Measurements from ENCODE around the gene DDOST. TPM values are rescaled to one million over a fixed set of nuclear protein-coding genes. Genes with fewer than 3 reads are reported as not detected.

DDOST gene
- total RNA-seq, 5 donors from 2014 or later (not counting 1 experiment from before 2014, with no cell fraction given): 106 to 145 (median 124) TPM

DNA sequence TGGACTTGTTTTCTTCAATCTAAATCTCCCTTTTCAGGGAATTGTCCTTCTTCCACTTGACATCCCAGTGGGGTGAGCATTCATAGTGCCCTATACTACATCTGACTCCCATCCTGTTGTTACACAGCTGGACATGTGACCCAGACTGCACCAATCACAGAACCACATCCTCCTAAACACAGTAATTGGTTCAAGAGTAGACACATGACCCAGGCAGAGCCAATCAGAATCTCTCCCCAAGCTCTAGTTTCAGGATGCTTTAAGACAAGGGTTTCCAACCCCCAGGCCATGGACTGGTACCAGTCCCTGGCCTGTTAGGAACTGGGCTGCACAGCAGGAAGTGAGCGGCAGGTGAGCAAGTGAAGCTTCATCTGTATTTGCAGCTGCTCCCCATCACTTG lies 5.6 kb upstream of the DDOST start:
- Mint-ChIP-seq H3K9me3 (no peaks in the 10 kb centered on the region), H3K4me1 (peaks cover 11 to 22% (median 15%) of the 10 kb centered on the region in 3 donors), H3K27ac (no peak overlapping the region), H3K27me3 (no peaks in the 10 kb centered on the region), H3K36me3 (no peaks in the 10 kb centered on the region), H3K4me3 (no peak overlapping the region)
- no peak overlapping the region for H3K27ac ChIP-seq (ENCODE audit: low read length)
- no peaks in the 10 kb centered on the region for H3K36me3 ChIP-seq (ENCODE audit: control insufficient read depth in 2 of 2, extremely low read depth in 1 of 2, insufficient read depth in 1 of 2, low read length in 1 of 2)
- H3K4me1 ChIP-seq (ENCODE audit: control insufficient read depth in 1 of 2, extremely low read depth in 1 of 2, insufficient read depth in 2 of 2, low read length in 2 of 2): peaks cover 0 to 9% of the 10 kb centered on the region in 2 experiments
- H3K9me3 ChIP-seq: no peaks in the 10 kb centered on the region
- peak in 2 of 4 experiments; percentile 52 to 65 for ATAC-seq (replicated peaks in 1 of 4)
- peaks cover 0 to 7% of the 10 kb centered on the region in 2 experiments for H3K27me3 ChIP-seq (replicated peaks in 1 of 2; ENCODE audit: control insufficient read depth in 2 of 2, extremely low read depth in 1 of 2, insufficient read depth in 2 of 2, low read length in 1 of 2)
- H3K4me3 ChIP-seq (ENCODE audit: control insufficient read depth in 1 of 2, extremely low read depth in 1 of 2, low read length in 1 of 2): no peak overlapping the region
- 100% methylated on average over 1 of the region's 1 CpG for WGBS (ENCODE audit: insufficient coverage)
- CTCF ChIA-PET: interaction anchor here in 1 of 2 donors (0.7 kb wide), 1 partner anchor 33 kb away, joined by 3 read pairs; no protein-coding TSS in a partner anchor
- peak in 2 of 35 experiments; percentile 17 to 31 for DNase-seq
- POLR2A ChIA-PET: no interaction called here

DNA sequence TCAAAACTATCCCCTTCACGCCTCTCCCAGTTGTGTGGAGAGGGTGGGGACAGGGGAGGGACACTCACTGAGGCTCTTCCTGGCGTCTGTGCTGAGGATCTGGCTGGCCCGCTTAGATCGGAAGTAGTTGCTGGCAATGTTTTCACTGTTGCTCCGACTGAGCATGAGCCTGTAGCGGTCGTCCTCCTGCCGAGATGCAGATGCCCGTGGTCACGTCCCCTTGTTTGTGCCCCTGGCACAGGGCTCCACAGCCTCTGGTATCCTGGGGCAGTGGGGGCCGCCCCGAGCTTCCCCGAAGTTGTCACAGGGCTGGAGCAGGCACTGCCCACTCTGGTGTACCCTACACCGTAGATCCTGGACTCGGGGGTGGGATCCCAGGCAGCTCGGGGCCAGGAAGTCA lies 5.0 kb upstream of the DDOST start:
- ChIA-PET CTCF (interaction anchor here in 1 of 2 donors (0.7 kb wide), 1 partner anchor 32 kb away, joined by 3 read pairs; no protein-coding TSS in a partner anchor), POLR2A (no interaction called here)
- Mint-ChIP-seq H3K36me3 (peaks cover under 1% of the 10 kb centered on the region), H3K4me1 (peaks cover 13 to 26% (median 20%) of the 10 kb centered on the region in 3 donors), H3K27me3 (no peaks in the 10 kb centered on the region), H3K27ac (no peak overlapping the region), H3K4me3 (no peak overlapping the region), H3K9me3 (no peaks in the 10 kb centered on the region)
- no peaks in the 10 kb centered on the region for H3K36me3 ChIP-seq (ENCODE audit: control insufficient read depth in 2 of 2, extremely low read depth in 1 of 2, insufficient read depth in 1 of 2, low read length in 1 of 2)
- H3K9me3 ChIP-seq: no peaks in the 10 kb centered on the region
- DNase-seq (no peak), ATAC-seq (replicated peaks in 1 of 4) (no peak)
- peaks cover 0 to 12% of the 10 kb centered on the region in 2 experiments for H3K4me1 ChIP-seq (ENCODE audit: control insufficient read depth in 1 of 2, extremely low read depth in 1 of 2, insufficient read depth in 2 of 2, low read length in 2 of 2)
- WGBS (ENCODE audit: insufficient coverage): 82% methylated on average over 16 of the region's 16 CpGs
- peaks cover 0 to 4% of the 10 kb centered on the region in 2 experiments for H3K27me3 ChIP-seq (replicated peaks in 1 of 2; ENCODE audit: control insufficient read depth in 2 of 2, extremely low read depth in 1 of 2, insufficient read depth in 2 of 2, low read length in 1 of 2)
- H3K27ac ChIP-seq (ENCODE audit: low read length): no peak overlapping the region
- no peak overlapping the region for H3K4me3 ChIP-seq (ENCODE audit: control insufficient read depth in 1 of 2, extremely low read depth in 1 of 2, low read length in 1 of 2)

DNA sequence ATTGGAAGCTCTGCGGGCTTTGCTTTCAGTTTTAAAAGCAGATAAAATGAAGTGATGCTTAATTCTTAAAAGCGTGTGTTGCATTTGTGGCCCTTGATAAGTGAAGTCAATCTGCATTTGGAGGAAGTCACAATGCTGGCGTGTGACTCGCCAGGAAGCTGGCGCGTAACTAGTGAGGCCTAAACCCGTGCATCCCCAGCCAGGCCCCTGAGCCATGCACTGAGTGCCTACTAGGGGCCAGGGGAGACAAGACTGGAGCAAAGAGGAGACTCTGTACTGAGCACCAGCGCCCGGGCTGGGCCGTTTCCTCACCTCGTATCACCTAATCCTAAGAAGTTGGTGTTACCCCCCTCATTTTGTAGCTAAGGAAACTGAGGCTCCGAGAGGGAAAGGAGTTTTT lies 4.6 kb upstream of the DDOST start:
- H3K27me3 ChIP-seq (replicated peaks in 1 of 2; ENCODE audit: control insufficient read depth in 2 of 2, extremely low read depth in 1 of 2, insufficient read depth in 2 of 2, low read length in 1 of 2): peaks cover 0 to 4% of the 10 kb centered on the region in 2 experiments
- ChIA-PET CTCF (no interaction called here), POLR2A (no interaction called here)
- H3K36me3 ChIP-seq (ENCODE audit: control insufficient read depth in 2 of 2, extremely low read depth in 1 of 2, insufficient read depth in 1 of 2, low read length in 1 of 2): no peaks in the 10 kb centered on the region
- DNase-seq (no peak), ATAC-seq (replicated peaks in 1 of 4) (no peak)
- no peaks in the 10 kb centered on the region for H3K9me3 ChIP-seq
- peaks cover under 1 to 15% of the 10 kb centered on the region in 2 experiments for H3K4me1 ChIP-seq (ENCODE audit: control insufficient read depth in 1 of 2, extremely low read depth in 1 of 2, insufficient read depth in 2 of 2, low read length in 2 of 2)
- H3K4me1 Mint-ChIP-seq: peaks cover 15 to 29% (median 22%) of the 10 kb centered on the region in 3 donors
- no peaks in the 10 kb centered on the region for H3K27me3 Mint-ChIP-seq
- peaks cover 2% of the 10 kb centered on the region for H3K36me3 Mint-ChIP-seq
- WGBS (ENCODE audit: insufficient coverage): 75% methylated on average over 7 of the region's 12 CpGs
- H3K27ac ChIP-seq (ENCODE audit: low read length): no peak overlapping the region
- no peak overlapping the region for H3K4me3 Mint-ChIP-seq
- H3K4me3 ChIP-seq (ENCODE audit: control insufficient read depth in 1 of 2, extremely low read depth in 1 of 2, low read length in 1 of 2): no peak overlapping the region
- H3K9me3 Mint-ChIP-seq: no peaks in the 10 kb centered on the region
- H3K27ac Mint-ChIP-seq: no peak overlapping the region

DNA sequence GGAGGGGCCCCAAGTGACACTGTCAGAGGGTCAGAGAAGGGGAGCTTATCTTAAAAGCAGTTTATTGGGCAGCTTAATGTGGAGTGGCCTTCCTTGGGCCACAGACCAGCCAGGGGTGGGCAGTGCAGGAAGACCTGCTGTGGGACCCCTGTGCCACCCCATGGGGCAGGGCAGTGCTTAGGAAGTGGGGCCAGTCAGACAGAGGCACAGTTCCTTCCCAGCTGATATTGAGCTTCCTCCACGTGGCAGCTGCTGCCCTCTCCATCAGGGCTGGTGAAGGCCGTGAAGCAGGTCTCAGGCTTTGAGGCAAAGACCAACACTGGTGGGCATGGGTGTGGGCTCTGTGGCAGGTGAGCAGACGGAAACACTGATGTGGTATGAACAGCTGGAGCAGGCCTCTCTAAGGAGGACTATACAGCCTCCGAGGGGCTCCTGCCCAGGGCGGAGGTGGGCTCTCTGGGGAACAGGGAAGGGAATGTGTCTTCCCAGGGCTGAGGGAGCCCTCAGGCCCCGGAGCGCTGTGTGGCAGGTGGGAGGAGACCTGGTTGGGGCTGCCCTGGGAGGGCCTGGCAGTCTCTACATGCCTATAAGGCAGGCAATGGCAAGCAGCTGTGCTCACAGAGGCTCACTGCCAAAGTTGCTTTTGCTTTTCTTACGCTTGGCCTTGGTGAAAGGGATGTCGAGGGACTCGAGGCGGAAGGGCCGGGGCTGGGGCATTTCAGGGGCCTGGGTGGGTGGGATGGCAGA lies 3.0 kb upstream of the DDOST start:
- Mint-ChIP-seq H3K27me3 (no peaks in the 10 kb centered on the region), H3K36me3 (peaks cover 6% of the 10 kb centered on the region), H3K4me1 (peaks cover 31 to 45% (median 37%) of the 10 kb centered on the region in 3 donors), H3K9me3 (no peaks in the 10 kb centered on the region), H3K4me3 (peak overlapping the region in 1 of 3 donors; percentile 81), H3K27ac (no peak overlapping the region)
- ChIA-PET CTCF (interaction anchor here in 1 of 2 donors (0.5 kb wide), 1 partner anchor 640 kb away, joined by 4 read pairs; no protein-coding TSS in a partner anchor), POLR2A (interaction anchor here in 1 of 2 donors (0.6 kb wide), 1 partner anchor 704 kb away, joined by 3 read pairs; no protein-coding TSS in a partner anchor)
- H3K36me3 ChIP-seq (ENCODE audit: control insufficient read depth in 2 of 2, extremely low read depth in 1 of 2, insufficient read depth in 1 of 2, low read length in 1 of 2): no peaks in the 10 kb centered on the region
- no peaks in the 10 kb centered on the region for H3K27me3 ChIP-seq (replicated peaks in 1 of 2; ENCODE audit: control insufficient read depth in 2 of 2, extremely low read depth in 1 of 2, insufficient read depth in 2 of 2, low read length in 1 of 2)
- H3K4me3 ChIP-seq (ENCODE audit: control insufficient read depth in 1 of 2, extremely low read depth in 1 of 2, low read length in 1 of 2): no peak overlapping the region
- 90% methylated on average over 12 of the region's 12 CpGs for WGBS (ENCODE audit: insufficient coverage)
- DNase-seq (no peak), ATAC-seq (replicated peaks in 1 of 4) (no peak)
- no peak overlapping the region for H3K27ac ChIP-seq (ENCODE audit: low read length)
- peaks cover 10 to 21% of the 10 kb centered on the region in 2 experiments for H3K4me1 ChIP-seq (ENCODE audit: control insufficient read depth in 1 of 2, extremely low read depth in 1 of 2, insufficient read depth in 2 of 2, low read length in 2 of 2)
- H3K9me3 ChIP-seq: no peaks in the 10 kb centered on the region

- peaks cover 7% of the 10 kb centered on the region for H3K36me3 Mint-ChIP-seq
- DNase-seq (no peak), ATAC-seq (replicated peaks in 1 of 4) (no peak)
- POLR2A ChIA-PET: no interaction called here
- H3K27ac Mint-ChIP-seq: no peak overlapping the region
- H3K9me3 Mint-ChIP-seq: no peaks in the 10 kb centered on the region
- H3K4me1 ChIP-seq (ENCODE audit: control insufficient read depth in 1 of 2, extremely low read depth in 1 of 2, insufficient read depth in 2 of 2, low read length in 2 of 2): peaks cover 10 to 21% of the 10 kb centered on the region in 2 experiments
- peaks cover 38 to 53% (median 43%) of the 10 kb centered on the region in 3 donors for H3K4me1 Mint-ChIP-seq
- H3K27ac ChIP-seq (ENCODE audit: low read length): no peak overlapping the region
- WGBS (ENCODE audit: insufficient coverage): no CpG with 5 or more reads among the region's 1 CpG
- H3K27me3 Mint-ChIP-seq: no peaks in the 10 kb centered on the region
- no peaks in the 10 kb centered on the region for H3K9me3 ChIP-seq
- peaks cover 0 to 3% of the 10 kb centered on the region in 2 donors for H3K36me3 ChIP-seq (ENCODE audit: control insufficient read depth in 2 of 2, extremely low read depth in 1 of 2, insufficient read depth in 1 of 2, low read length in 1 of 2)
- H3K4me3 ChIP-seq (ENCODE audit: control insufficient read depth in 1 of 2, extremely low read depth in 1 of 2, low read length in 1 of 2): no peak overlapping the region
- H3K4me3 Mint-ChIP-seq: peak overlapping the region; percentile 28 to 81 (median 50)
- CTCF ChIA-PET: no interaction called here
- no peaks in the 10 kb centered on the region for H3K27me3 ChIP-seq (replicated peaks in 1 of 2; ENCODE audit: control insufficient read depth in 2 of 2, extremely low read depth in 1 of 2, insufficient read depth in 2 of 2, low read length in 1 of 2)
Observed at GRCh38 chr1:20663365-20663764, 2.2 kb upstream of the DDOST start.

GRCh38 chr1:20662110-20662475 lies 924 bp upstream of the DDOST start:
- Histone ChIP-seq H3K4me3 (ENCODE audit: control insufficient read depth in 1 of 2, extremely low read depth in 1 of 2, low read length in 1 of 2) (peak overlapping the region; percentile 84 to 87), H3K27me3 (replicated peaks in 1 of 2; ENCODE audit: control insufficient read depth in 2 of 2, extremely low read depth in 1 of 2, insufficient read depth in 2 of 2, low read length in 1 of 2) (no peaks in the 10 kb centered on the region), H3K4me1 (ENCODE audit: control insufficient read depth in 1 of 2, extremely low read depth in 1 of 2, insufficient read depth in 2 of 2, low read length in 2 of 2) (peaks cover 10 to 29% of the 10 kb centered on the region in 2 experiments), H3K36me3 (ENCODE audit: control insufficient read depth in 2 of 2, extremely low read depth in 1 of 2, insufficient read depth in 1 of 2, low read length in 1 of 2) (peaks cover 6 to 13% of the 10 kb centered on the region in 2 donors), H3K9me3 (no peaks in the 10 kb centered on the region), H3K27ac (ENCODE audit: low read length) (peak overlapping the region; percentile 62)
- DNase-seq (no peak), ATAC-seq (replicated peaks in 1 of 4) (no peak)
- Mint-ChIP-seq H3K27me3 (no peaks in the 10 kb centered on the region), H3K36me3 (peaks cover 10% of the 10 kb centered on the region), H3K9me3 (no peaks in the 10 kb centered on the region), H3K4me3 (peak overlapping the region; percentile 81 to 100 (median 100)), H3K27ac (peak overlapping the region; percentile 98 to 100), H3K4me1 (peaks cover 49 to 61% (median 53%) of the 10 kb centered on the region in 3 donors)
- POLR2A ChIA-PET: interaction anchor here (0.6 to 2.1 kb wide), 2 partner anchors 28 to 89 kb away, joined by 4 to 10 read pairs; no protein-coding TSS in a partner anchor
- WGBS (ENCODE audit: insufficient coverage): 67% methylated on average over 4 of the region's 7 CpGs
- CTCF ChIA-PET: interaction anchor here in 1 of 2 donors (1.0 to 2.1 kb wide), 4 partner anchors 26 to 608 kb away, joined by 3 to 17 read pairs (median 4); partner anchors contain the start of gene PINK1
